ENCODE data around the gene MPV17L.
"Not testable (repeated sequence)": the region's sequence is repeated elsewhere in the genome, so short reads cannot be mapped to it uniquely, and the experiment has no call there.

Gene MPV17L

DNA sequence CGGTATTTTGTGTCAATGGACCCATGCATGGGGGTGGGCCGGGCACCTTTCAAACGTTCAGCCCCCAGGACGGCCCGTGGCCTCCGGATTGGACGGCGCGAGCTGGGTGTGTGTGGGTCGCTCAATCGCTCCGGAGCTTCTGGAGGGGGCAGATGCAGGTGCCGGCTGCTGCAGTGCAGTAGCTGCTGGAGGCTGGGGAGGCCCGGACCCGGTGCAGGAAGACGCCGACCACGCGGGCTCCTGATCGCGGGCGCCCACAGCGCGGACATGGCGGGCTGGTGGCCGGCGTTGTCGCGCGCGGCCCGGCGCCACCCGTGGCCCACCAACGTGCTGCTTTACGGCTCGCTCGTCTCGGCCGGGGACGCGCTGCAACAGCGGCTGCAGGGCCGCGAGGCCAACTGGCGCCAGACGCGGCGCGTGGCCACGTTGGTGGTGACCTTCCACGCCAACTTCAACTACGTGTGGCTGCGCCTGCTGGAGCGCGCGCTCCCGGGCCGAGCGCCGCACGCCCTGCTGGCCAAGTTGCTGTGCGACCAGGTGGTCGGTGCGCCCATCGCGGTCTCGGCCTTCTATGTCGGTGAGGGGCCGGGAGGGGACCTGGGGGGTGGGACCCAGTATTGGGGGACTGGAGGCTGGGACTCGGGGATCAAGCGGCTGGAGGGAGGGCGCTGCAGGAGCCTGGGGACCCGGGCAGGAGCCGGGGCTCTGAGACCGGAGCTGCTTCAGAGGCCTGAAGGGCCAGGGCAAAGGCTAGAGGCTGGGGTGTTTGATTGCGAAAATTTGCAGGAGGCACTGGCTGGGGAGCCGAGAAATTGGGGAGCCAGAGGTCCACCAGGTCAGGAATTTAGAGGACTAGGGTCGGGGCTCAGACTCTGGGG, at the start of gene MPV17L:
MPV17L (plus strand) TSS at position 124 of the 878 bp plus-strand sequence; CDS start at position 268, 144 bp downstream.
- DNase-seq = not testable (repeated sequence)

DNA sequence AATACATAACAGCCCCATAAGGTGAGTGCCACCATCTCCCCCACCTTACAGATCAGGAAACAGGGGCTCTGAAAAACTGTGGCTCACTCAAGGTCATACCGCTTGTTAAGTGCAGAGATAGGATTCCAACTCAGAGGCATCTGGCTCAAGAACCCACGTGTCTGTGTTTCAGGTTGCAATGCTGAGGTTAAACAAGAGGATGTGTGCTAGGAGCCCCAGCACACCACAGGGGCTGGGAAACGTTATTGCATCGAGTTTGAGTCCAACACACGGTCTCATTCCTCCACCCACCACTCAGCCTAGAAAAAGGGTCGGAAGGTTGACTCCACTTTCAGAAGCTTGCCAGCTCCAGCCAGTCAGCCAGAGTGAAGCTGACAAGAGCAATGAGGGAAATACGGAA, 46.8 kb upstream of the MPV17L start:
- DNase-seq = not testable (repeated sequence)

DNA sequence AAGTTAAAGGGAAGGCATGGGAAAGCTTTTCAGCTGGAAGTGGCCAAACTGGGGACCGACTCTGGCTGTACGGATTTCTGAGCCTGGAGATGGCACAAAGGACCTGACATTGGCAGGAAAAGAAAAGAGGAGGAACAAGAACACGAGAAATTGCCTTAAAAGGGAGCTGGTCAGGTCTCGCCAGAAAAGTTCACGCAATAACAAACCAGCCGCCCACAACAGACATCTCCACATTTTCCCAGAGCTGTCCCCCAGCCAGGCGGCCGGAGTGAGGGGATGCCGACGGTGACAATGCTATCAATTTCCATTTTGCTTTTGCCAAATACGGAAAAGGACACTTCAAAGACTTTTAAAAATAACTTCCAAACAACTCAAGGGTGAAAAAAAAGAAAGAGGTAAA, 44.3 kb upstream of the MPV17L start:
- not testable (repeated sequence) for DNase-seq

DNA sequence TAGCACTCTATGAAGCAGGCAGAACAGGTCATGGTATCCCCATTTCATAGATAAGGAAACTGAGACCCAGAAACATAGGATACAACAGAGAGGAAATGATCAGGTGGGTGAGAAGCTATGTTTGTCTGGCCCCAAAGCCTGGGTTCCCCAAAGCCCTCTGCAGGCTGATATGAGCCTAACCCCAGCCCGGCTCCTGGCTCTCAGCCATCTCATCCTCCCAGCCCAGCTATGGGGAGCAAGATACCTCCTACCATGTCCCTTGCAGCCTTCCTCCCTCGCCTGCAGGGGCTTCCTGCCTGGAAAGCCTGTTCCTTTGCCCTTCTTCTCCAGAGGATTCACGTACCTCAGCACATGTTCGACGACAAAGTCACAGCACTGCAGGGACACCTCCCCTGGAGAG, 43.8 kb upstream of the MPV17L start:
- DNase-seq = not testable (repeated sequence)

DNA sequence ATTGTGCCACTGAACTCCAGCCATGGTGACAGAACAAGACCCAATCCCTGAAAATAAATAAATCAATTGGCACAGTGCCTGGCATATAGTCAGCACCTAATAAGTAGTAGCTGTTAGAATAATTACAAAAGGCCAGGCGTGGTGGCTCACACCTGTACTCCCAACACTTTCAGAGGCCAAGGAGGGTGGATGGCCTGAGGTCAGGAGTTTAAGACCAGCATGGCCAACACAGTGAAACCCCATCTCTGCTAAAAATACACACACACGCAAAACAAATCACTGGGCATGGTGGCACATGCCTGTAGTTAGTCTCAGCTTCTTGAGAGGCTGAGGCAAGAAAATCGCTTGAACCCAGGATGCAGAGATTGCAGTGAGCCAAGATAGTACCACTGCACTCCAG, 42.7 kb upstream of the MPV17L start:
- DNase-seq = not testable (repeated sequence)

DNA sequence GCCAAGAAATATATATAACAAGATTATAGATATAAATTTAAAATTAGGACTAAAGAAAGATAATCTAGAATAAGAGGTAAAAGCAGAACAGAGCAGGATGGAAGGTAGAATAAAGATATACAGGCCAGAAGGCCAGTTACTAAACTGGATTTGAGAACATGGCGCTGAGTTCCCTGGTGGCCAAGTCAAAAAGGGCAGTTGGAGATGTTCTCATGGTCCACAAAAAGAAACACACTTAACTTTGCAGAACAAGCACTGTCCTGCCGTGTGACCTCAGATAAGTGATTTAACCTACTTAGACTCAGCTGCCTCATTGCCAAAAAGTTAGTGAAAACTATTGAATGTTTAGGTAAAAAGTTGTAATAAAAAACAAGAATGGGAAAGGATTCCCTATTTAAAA, 40.7 kb upstream of the MPV17L start:
- not testable (repeated sequence) for DNase-seq

DNA sequence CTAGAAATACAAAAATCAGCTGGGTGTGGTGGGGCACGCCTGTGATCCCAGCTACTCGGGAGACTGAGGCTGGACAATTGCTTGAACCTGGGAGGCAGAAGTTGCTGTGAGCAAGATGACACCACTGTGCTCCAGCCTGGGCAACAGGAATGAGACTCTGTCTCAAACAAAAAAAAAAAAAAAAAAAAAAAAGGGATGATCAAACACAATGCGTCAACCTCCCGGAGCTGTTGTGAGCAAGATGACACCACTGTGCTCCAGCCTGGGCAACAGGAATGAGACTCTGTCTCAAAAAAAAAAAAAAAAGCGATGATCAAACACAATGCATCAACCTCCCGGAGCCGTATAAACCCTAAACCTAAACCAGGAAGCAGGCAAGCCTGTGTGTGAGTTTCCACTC, 38.1 kb upstream of the MPV17L start:
- not testable (repeated sequence) for DNase-seq

DNA sequence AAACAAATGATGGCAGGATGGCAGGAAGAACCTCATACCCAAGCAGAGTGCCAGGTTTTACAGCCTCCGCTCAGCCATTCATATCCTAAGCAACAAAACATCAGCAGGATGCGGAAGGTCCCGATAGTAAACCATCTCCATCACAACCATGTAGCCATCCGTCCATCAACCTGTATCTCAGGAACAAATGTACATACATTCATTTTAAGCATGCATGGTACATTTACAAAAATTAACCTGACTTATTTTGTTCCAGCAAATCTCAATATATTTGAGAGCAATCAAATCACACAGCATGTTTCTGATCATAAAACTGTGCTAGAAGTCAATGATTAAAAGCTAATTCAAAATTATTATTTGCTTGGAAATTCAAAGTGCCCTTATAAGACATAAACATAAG, 17.4 kb upstream of the MPV17L start, which contains the start of gene NPIPA5:
NPIPA5 (minus strand) TSS at position 101 of the 400 bp plus-strand sequence; CDS start at position 101, 0 bp downstream.
- not testable (repeated sequence) for DNase-seq

DNA sequence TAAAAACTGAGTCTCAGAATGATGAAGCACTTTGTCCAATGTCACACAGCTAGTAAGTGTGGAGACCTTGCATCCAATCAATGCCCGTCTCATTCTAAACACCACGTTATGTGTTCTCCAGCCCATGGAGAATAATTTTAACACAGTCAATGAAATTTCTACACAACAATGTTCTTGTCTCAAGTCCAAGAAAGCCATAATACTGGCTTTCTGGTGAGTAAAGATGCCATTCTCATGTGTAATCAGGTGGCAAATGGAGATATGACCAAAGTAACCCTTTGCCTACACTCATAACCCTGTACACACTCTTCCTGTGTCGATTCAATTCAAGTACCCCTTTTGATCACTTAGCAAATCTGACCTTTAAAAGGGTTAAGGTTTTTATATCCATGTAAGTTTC, 12.7 kb upstream of the MPV17L start:
- not testable (repeated sequence) for DNase-seq

DNA sequence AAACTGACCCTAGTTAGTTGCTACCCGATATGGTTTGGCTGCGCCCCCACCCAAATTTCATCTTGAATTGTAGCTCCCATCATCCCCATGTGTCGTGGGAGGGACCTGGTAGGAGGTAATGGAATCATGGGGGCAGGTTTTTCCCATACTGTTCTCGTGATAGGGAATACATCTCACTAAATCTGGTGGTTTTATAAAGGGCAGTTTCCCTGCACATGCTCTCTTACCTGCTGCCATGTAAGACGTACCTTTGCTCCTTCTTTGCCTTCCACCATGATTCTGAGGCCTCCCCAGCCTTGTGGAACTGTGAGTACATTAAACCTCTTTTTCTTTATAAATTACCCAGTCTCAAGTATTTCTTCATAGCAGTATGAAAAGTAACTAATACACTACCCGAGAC, 7.5 kb upstream of the MPV17L start:
- not testable (repeated sequence) for DNase-seq

DNA sequence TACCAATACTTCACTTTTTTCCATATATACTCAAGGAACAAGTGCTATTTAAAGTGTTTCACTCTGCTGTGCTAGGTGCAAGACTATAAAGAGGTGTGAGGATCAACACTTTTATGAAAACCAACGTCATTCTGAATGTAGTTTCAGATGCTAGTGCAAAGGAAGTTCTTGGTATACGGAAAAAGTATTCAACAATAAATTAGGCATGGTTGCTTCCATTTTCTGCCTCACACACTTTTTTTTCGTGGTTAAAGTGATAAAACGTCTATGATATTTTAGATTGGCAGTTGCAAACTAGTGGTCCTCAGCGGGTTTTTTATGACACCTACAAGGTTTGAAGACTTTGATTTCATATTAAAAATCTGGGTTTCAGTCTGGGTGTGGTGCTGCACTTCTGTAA, 5.6 kb upstream of the MPV17L start:
- not testable (repeated sequence) for DNase-seq

DNA sequence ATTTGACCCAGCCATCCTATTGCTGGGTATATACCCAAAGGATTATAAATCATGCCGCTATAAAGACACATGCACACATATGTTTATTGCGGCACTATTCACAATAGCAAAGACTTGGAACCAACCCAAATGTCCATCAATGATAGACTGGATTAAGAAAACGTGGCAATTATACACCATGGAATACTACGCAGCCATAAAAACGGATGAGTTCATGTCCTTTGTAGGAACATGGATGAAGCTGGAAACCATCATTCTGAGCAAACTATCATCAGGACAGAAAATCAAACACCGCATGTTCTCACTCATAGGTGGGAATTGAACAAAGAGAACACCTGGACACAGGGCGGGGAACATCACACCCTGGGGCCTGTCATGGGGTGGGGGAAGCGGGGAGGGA, 2.5 kb upstream of the MPV17L start:
- DNase-seq = not testable (repeated sequence)

DNA sequence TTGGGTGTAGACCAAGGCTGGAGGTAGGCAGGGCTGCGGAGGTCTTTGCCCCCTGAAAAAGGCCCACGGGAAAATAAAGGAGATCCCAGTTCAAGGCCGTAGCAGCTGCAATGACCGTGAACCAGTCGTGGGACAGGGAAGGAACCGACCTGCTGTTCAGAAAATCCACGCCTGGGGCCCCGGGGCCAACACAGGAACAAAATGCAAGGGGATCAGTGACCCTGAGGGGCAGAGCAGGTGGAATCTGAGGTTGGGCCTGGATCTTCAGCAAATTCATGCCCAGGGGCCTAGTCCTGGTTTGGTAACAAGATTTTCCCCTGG, 915 bp downstream of the MPV17L start:
- DNase-seq = not testable (repeated sequence)

DNA sequence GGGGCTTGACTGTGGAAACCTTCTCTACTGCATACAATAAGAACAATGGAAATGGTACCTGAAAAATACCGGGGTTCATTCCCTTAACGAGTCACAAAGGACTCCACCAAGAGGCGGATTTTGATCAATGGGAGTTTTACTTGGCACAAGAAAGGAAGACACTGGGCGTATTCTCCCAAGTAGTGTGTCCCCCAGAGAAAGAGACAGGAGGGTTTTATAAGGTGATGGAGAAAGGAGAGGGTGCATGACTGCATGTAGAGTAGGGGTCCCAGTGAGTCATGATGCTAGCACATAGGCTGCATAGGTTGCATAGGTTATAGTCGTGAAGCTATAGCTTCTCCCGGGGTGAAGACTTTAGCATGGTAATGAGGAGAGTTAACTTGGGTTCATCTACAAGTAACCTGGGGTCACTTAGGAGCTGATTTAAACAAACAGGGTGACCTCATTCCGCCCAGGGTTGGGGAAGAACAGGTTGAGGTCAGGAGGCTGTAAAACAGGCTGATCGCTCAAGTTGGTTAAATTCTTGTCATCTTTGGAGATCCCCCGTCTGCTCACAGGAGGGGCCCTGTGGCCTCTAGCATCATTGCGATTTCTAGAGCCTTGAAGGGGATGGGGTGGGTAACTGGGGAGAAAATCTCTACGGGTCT, 1.5 kb downstream of the MPV17L start:
- no peak for DNase-seq

DNA sequence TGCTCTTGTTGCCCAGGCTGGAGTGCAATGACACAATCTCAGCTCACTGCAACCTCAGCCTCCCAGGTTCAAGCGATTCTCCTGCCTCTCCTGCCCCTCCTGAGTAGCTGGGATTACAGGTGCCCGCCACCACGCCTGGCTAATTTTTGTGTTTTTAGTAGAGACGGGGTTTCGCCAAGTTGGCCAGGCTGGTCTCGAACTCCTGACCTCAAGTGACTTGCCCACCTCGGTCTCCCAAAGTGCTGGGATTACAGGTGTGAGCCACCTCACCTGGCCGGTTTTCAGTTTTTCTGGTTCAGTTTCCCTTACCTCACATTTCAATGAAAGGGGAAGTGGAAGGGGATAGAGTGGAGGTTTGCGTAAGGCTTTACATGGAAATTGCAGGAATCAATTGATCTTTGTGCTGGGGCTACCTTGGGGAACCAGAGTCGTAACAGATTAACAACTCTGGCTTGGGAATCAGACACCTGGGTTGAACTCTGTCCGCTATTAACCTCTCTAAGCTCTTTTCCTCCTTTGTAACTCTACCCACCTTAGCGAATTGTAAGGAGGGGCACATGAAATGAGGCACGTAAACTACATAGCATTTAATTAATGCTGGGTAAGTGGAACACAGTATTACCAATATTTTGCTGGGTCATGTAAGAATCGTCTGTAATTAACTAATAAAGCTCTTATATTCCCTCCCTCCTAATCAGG, 3.2 kb downstream of the MPV17L start:
- DNase-seq = no peak

DNA sequence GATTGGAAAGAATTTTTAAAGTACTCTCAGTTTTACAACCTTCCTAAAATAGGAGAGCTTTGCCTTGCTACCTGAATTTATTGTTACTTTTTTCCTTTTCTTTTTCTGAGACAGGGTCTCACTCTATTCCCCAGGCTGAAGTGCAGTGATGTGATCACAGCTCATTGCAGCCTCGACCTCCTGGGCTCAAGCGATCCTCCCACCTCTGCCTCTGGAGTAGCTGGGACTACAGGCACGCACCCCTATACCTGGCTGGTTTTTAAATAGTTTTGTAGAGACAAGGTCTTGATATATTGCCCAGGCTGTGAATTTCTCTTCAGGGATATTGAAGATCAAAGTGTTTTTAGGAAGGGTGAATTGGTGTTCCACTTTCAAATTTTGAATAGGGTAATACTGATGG, 3.8 kb downstream of the MPV17L start:
- DNase-seq = no peak

DNA sequence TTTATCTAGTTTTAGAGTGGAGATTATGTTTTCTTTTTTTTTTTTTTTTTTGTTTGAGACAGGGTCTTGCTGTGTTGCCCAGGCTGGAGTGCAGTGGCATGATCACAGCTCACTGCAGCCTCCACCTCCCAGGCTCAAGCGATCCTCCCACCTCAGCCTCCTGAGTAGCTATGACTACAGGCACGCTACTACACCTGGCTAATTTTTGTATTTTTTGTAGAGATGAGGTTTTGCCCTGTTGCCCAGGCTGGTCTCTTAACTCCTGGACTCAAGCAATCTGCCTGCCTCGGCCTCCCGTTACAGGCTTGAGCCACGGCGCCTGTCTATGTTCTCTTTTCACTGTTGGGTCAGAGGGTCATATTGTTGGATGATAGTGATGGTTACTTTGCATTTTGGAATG, 4.8 kb downstream of the MPV17L start:
- DNase-seq = not testable (repeated sequence)

DNA sequence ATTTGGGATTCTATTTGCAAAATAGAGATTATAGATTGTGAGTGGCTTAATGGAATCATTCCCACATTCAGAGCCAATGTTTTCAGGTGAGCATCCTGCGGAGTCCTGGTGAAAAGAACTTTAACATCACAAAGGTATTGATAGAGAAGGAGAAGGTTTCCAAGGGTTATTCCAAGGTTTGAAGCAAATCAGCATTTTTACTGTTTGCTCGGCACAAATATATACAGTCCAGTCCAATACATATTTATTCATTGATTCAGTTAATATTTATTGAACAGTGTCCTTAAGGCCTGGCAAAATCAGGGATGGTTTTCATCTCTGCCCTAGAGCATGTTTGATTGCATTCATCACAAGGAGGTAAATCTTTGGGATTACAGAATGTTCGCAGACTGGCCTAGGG, 6.4 kb downstream of the MPV17L start:
- DNase-seq = no peak

DNA sequence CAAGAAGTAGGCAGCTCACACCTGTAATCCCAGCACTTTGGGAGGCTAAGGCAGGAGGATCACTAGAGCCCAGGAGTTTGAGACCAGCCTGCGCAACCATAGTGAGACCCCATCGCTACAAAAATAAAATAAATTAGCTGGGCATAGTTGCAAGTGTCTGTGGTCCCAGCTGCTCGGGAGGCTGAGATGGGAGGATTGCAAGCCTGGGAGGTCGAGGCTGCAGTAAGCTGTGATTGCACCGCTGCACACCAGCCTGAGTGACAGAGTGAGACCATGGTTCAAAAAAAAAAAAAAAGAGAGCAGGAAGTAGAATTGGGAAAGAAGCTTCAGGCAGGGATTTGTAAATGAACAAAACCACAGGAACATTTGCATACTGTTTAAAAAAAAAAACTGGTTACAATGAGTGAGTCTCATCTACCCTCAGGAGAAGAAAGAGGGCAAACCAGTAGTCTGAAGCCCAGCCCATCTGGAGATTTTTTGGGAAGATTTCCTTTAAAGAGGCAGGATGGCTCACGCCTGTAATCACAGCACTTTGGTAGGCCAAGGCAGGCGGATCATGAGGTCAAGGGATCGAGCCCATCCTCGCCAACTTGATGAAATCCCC, 7.9 kb downstream of the MPV17L start:
- DNase-seq = no peak

DNA sequence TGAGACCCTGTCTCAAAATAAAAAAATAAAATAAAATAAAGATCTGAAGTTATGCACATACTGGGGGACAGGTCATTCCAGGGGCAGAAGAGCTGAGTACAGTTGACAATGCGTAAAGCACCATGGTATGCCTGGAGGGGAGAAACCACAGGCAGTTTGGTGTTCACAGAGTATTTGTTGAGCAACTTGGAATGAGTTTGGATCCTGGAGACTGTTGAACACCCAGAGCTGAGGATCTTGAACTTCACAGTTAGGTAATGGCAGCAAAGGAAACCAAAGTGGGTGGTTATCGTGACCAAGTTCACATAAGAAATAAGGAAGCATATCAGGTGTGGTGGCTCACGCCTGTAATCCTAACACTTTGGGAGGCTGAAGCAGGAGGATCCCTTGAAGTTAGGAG, 8.5 kb downstream of the MPV17L start:
- not testable (repeated sequence) for DNase-seq

DNA sequence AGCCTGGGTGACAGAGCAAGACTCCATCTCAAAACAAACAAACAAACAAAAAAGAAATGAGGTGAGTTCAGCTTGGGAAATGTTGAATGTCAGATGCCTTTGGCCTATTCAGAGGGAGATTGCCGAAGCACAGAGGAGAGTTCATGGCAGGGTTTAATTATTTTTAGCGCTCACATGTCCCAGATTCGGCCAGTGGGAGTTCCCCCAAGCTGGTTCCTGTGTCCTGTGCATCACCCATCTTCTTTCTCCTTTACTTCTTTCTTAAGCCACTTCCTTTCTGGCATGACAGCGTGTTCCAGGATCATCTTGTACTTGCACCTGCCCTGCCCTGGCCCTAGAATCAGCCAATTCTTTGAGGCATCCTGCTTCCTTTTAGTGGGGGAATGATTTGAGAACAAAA, 9.2 kb downstream of the MPV17L start:
- no peak for DNase-seq

DNA sequence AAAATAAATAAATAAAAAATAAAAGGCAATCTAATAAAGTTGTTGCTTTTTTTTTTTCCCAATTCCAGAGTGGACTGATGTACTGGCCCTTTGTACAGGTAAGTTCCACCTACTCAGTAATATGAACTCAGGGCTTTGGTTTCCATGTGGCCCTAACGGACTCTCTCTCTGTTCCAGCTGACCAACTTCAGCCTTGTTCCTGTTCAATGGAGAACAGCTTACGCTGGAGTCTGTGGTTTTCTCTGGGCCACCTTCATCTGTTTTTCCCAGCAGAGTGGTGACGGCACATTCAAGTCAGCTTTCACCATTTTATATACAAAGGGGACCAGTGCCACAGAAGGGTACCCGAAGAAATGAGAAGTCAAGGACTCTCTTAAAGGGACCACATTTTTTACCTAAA, 12.2 kb downstream of the MPV17L start:
- not testable (repeated sequence) for DNase-seq

DNA sequence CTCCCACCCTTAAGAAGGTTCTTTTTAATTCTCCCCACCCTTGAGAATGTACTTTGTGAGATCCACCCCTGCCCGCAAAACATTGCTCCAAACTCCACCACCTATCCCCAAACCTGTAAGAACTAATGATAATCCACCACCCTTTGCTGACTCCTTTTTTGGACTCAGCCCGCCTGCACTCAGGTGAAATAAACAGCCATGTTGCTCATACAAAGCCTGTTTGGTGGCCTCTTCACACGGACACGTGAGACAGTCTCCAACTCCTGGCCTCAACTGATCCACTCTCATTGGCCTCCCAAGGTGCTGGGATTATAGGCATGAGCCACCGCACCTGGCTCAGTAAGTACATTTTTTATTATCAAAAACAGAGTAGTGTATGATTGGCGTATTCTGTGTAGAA, 13.9 kb downstream of the MPV17L start:
- not testable (repeated sequence) for DNase-seq

All from Kasumi-1 (cell line).